Activated CD4-positive, CD25-positive, alpha-beta regulatory T cell treated with anti-CD3 and anti-CD28 coated beads, Interleukin-2, amount 50 U/mL, for 72 hours (primary cell): ENCODE measurements around the gene HOXA4.

Source experiments
- DNase-seq: peaks from one replicate; pipeline ENCODE4 v3.0.0; 2021

Gene HOXA4

DNA sequence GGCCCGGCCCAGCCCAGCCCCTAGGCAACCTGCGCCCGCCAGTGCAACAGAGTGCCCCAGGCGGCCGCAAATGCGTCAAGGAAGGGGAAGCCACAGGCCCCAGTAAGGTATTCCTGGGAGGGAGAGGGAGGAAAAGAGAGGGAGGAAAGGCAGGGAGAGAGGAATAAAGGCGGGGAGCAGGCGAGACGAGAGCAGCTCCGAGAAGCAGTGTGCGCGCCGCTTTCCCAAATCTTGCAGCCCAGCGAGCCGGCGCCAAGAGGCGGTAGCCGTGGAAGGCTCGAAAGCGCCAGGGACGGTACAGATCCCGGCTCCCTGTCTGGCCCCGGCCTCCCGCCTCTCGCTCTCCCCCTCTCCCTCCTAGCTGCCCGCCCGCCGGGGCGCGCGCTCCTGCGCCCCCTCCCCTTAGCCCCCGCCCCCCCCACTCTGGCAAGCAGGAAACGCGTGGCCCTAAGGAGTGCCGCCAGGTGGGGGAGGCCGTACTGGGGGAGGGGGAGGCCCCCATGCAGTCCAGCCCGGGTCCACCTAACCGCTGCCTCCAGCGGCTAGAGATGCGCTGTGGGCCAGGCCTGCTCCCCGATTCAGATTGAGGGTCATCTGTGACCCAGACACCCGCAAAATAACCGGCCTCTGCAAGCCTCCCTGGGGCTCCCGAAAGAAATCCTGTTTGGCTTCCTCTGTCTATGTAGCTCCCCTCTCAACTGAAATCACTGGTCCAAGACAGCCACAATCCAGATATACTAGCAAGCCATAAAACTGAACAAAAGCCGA lies 39.3 kb upstream of the HOXA4 start:
- DNase-seq, result peak; percentile 29

DNA sequence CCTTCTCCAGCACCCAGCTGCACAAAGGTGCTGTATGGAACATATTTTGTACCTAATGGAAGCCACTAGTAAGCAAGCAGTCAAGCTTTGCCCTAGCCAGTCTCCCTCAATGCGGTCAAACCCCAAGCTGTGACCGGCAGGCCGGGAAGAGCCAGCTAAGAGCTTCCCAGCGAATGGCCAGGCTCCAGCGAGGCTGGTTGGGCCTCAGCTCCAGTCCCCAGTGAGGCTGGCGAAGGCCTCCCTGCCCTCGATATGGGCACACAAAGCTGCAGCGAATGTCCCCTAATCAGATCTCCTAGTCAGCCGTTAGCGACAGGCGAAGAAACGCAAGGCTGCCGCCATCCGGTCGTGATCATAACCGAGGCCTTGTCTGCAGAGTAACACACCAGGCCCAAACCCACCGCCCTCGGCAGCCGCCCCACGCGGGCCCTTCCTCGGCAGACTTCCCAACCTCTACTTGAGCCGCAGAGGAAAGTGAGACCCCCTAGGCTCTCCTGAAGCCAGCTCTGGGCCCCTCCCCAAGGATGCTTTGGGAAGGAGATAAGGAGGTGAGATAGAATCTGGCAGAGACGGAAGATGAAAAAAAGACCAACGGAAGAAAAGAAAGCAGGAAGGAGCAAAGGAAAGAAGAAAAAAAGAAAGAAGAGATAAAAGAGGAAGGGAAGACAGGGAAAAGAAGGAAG lies 37.8 kb upstream of the HOXA4 start:
- DNase-seq, result no peak

- no peak for DNase-seq
Observed at GRCh38 chr7:27167916-27168264, 37.3 kb upstream of the HOXA4 start.

DNA sequence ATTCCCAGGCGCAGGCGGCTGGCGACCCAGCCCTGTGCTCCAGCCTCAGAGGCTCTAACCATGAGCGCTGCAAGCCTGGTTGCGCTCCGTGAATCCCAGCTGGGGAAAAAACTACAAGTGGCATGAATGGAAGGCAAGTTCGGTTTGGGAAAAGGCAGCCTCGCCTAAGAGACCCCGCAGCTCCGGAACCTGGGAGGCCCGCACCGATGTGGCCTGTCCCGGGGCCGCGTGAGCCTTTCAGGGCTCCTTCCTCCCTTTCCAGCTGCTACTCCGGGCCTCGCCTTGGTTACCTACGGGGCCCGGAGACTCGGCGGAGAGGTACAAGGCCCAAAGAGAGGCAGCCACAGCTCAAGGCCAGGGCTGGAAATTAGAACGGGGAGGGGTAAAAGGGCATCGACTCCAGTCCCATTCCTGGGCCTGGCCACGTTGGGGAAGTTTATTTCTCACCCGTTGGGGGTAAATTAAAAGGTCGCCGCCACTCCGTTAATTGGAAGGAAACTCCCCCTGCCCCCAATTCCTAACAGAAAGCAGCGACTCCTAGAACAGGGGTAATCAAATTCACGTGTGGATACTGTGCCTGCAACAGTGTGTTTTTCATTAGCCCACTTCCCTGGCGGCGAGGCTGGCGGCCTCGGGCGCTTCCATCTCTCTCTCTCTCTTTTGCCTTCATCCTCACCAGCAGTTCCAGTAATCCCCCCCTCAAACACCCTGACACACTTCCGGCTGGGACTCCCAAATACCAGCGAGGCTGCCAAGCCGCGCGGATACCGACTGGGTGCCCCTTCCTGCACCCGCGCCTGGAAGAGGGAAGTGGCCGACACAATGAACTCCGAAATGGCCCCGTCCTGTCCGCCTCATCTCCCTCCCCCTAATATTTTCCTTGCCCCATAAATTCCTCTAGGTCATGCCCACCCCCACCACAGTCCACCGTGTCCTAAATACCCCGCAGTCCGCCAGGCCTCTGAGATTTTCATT lies 36.3 kb upstream of the HOXA4 start:
- peak; percentile 31 for DNase-seq

GRCh38 chr7:27165996-27166530 lies 35.5 kb upstream of the HOXA4 start:
- DNase-seq, result peak; percentile 29

- peak; percentile 35 for DNase-seq
Observed at GRCh38 chr7:27165089-27165995, 34.8 kb upstream of the HOXA4 start, which contains the start of gene HOXA9. Gene HOXA9, minus strand, starts transcription at chr7:27165537. Its CDS starts 80 bp downstream, at chr7:27165457.

GRCh38 chr7:27164367-27165088 lies 34.0 kb upstream of the HOXA4 start:
- DNase-seq, result peak; percentile 30

GRCh38 chr7:27164045-27164366 lies 33.4 kb upstream of the HOXA4 start:
- DNase-seq, result no peak

- DNase-seq, result peak; percentile 25
Observed at GRCh38 chr7:27163288-27164044, 32.9 kb upstream of the HOXA4 start.

GRCh38 chr7:27162561-27163287 lies 32.2 kb upstream of the HOXA4 start:
- no peak for DNase-seq

DNA sequence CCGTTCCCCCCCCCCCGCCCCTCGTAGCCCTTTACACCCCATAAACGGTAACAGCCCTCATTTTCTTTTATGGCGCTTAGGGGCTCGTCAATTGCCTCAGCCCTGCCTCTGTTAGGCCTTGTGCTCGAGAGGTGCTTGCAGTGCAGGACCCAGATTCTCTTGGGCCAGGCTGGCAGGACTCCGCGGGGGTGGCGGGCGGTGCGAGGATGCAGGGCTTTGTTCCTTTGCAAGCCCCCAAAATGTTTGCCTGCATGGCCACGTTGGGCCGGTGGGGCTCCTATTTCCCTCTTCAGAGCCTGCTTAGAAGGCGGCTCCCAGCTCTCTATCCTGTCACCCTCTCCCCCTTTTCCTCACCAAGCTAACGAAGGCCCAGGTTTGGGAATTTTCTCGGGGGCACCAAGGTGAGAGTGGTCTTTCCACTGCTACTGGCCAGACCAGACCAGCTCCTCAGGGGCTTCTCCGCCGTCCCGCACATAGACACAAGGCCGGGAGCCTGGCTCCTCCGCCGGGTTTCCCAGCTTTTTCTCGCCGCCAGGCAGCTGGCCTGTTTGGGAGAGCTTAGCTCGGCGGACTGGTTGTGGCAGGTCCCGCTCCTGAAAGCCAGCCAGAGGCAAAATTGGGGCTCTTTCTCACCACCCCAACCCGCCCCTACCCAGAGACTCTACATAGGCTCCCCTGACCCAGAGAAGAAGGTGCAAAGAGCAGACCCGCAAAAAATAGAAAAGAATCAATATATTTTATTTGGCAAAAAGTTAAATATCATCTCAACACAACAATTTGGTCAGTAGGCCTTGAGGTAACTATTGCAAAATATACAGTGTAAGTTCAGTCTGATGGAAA lies 31.4 kb upstream of the HOXA4 start:
- no peak for DNase-seq

DNA sequence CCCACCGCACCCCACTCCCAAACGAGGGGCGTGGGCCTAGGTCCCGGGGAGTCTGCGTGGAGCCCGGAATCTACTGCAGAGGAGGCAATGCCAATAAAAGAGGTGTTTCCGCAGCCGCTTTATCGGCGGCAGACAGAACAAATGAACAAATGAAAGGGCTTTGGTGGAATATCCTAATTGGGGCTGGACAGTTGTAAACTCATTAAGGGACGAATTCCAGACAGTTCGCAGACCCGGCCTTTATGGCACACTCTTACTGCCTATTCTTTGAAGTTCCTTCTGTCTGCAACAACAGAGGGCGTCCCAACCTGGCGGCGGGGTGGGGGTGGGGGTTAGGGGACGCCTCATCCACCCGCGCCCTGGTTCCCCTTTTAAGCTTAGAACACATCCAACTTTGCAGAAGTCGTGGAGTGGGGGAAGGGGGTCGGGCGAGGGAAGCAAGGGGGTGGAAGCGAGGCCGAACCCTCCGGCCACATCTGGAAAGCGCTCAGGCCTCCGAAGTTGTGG lies 30.7 kb upstream of the HOXA4 start:
- no peak for DNase-seq

DNA sequence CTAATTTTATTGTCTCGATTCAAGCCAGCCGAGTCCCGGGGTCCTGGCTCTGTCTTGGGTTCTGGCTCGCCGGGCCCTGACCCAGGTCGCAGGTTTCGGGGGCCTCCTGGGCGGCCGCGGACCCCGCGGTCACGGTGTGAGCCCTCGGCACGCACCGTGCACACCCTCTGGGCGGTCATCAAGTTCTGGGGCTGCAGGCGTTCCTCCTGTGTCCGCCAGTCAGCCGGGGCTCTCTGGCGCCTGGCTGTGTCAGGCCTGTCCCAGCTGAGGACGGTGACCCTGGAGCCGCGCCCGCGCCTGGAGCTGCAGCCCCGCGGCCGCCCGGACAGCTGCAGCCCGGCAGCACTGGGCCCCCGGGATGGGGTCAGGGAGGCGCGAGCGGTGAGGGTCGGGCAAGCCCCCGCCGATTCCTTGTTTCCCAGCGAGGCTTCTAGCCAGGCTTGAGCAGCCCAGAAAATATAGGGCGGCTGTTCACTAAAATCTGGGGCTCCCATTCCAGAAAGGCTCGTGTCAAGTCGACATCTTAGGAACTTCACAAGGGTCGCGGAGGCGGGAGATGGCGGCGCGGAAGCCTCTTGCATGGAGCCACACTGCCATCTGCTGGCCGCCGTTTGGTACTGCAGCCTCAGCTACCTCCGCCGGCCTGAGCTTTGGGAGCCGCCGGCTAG lies 30.1 kb upstream of the HOXA4 start:
- DNase-seq, result peak; percentile 86

DNA sequence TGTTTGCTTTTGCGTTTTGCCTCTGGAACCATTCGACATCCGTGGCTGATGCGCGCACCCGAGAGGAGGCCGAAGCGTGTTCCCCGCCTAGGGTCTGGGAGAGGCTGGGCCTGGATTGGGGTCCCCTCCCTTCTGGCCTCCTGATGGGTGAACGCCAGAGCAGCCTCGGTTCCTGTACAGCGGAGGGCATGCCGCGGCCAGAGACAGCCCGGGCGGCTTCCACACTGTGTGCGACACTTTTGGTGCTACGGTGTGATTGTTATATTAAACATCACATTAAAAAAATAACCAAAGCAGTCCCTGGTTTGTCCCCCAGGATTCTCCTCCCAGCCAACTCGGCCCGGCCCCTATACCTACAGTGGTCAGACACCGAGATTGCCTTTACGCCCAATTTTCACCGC lies 29.6 kb upstream of the HOXA4 start:
- DNase-seq, result peak; percentile 41

- DNase-seq, result no peak
Observed at GRCh38 chr7:27159266-27160144, 28.9 kb upstream of the HOXA4 start.

DNA sequence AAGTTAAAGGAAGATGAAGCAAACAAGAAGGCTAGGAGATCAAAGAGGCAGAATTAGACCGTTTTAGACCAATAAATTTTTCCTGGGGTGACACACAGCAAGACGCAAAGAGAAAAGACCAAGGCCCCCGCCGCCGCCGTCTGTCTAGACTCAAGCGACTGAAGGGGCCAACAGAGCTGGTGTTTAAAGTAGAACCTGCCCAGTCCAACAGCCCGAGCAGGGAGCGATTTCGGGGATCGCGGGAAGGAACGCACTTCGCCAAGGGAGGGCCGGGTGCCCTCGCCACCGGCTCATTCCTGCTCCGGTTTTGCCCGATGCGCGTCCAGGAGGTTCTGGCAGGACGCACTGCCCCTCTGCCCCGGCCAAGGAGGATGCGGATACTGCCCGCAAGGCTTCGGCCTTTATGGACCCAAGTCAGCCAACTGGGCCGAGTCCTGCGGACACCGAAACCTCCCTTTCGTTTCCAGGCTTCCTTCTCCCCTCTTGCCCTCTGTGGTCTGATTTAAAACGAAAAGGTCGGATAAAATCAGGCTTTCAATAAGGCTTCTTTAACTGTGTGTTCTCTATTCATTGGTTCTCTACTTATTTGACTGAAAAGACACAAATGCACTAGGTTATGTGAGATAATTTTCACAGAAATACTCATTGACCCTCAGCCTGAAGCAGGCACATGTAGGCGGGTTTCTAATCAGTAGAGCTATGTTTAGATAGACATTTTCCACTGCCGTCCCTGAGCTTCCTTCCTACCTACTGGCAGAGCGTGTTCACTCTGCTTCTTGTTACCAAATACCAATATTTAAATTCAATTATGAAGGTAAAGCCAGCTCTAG lies 28.1 kb upstream of the HOXA4 start:
- DNase-seq, result no peak
